Mesodermal cell (in vitro differentiated cells): ENCODE results near the gene OR7C1.
"Not testable (repeated sequence)": the region's sequence is repeated elsewhere in the genome, so short reads cannot be mapped to it uniquely, and the experiment has no call there.

Experiments used
- H3K27ac ChIP-seq: 2 replicates; pipeline ENCODE4 v1.7.0; 2013; ENCODE audit warnings: mild to moderate bottlenecking, low read depth, low read length, moderate library complexity; ENCODE audit not compliant: severe bottlenecking
- H3K36me3 ChIP-seq: 2 replicates; pipeline ENCODE4 v1.7.1; 2013; ENCODE audit warnings: mild to moderate bottlenecking, low read length, moderate library complexity; ENCODE audit not compliant: control insufficient read depth, insufficient read depth
- H3K4me1 ChIP-seq: one replicate; pipeline ENCODE4 v1.7.1; 2013; ENCODE audit warnings: mild to moderate bottlenecking, low read length; ENCODE audit not compliant: insufficient read depth, control insufficient read depth, poor library complexity, severe bottlenecking
- H3K4me3 ChIP-seq: 2 replicates; pipeline ENCODE4 v1.7.0; 2013; ENCODE audit warnings: low read length, control low read depth, mild to moderate bottlenecking; ENCODE audit not compliant: insufficient read depth, poor library complexity, severe bottlenecking; ENCODE audit errors: extremely low read depth
- H3K9me3 ChIP-seq: 2 replicates; pipeline ENCODE4 v1.7.1; 2013; ENCODE audit warnings: mild to moderate bottlenecking, low read length, moderate library complexity; ENCODE audit not compliant: control insufficient read depth
- WGBS, 2 experiments: methylation state at CpG; one replicate each; pipeline ENCODE4 v1.1.5; 2013; ENCODE audit warnings: missing lambda C conversion rate in 2 of 2; ENCODE audit not compliant: insufficient coverage in 2 of 2; 5-methylcytosine and 5-hydroxymethylcytosine counted together

Gene OR7C1

GRCh38 chr19:14785102-14785793, 49.7 kb downstream of the OR7C1 start:
- peaks cover 15% of the 10 kb centered on the region for H3K9me3 ChIP-seq
- not testable (repeated sequence) for H3K4me3 ChIP-seq, H3K27ac ChIP-seq, H3K4me1 ChIP-seq, H3K36me3 ChIP-seq
- WGBS, 2 experiments, result 79 to 81% methylated on average over 3 to 5 of the region's 11 CpGs

- peaks cover 15% of the 10 kb centered on the region for H3K9me3 ChIP-seq
- H3K4me1 ChIP-seq, H3K4me3 ChIP-seq, H3K36me3 ChIP-seq, H3K27ac ChIP-seq: not testable (repeated sequence)
- 76 to 78% methylated on average over 2 to 6 of the region's 10 CpGs for WGBS, 2 experiments
Observed at GRCh38 chr19:14784730-14785101, 50.3 kb downstream of the OR7C1 start.

- 64% methylated on average over 3 of the region's 8 CpGs; no CpG with 5 or more reads in 1 of the 2 experiments for WGBS, 2 experiments
Observed at GRCh38 chr19:14783410-14783998, 51.5 kb downstream of the OR7C1 start.

GRCh38 chr19:14782626-14783409, 52.2 kb downstream of the OR7C1 start:
- Histone ChIP-seq H3K27ac (no peak overlapping the region), H3K4me1 (no peaks in the 10 kb centered on the region), H3K9me3 (peaks cover 15% of the 10 kb centered on the region), H3K36me3 (no peaks in the 10 kb centered on the region), H3K4me3 (no peak overlapping the region)
- WGBS, 2 experiments, result 80 to 86% methylated on average over 13 to 15 of the region's 16 CpGs

More at GRCh38 chr19:14783410-14783998, 51.5 kb downstream of the OR7C1 start:
- H3K36me3 ChIP-seq, H3K4me3 ChIP-seq, H3K4me1 ChIP-seq, H3K27ac ChIP-seq: not testable (repeated sequence)
- peaks cover 15% of the 10 kb centered on the region for H3K9me3 ChIP-seq

- H3K27ac ChIP-seq, H3K4me3 ChIP-seq, H3K36me3 ChIP-seq, H3K4me1 ChIP-seq: not testable (repeated sequence)
- H3K9me3 ChIP-seq, result peaks cover 15% of the 10 kb centered on the region
- WGBS, 2 experiments, result 82 to 84% methylated on average over 9 to 12 of the region's 17 CpGs
Observed at GRCh38 chr19:14781713-14782536, 53.1 kb downstream of the OR7C1 start.

GRCh38 chr19:14780622-14781225, 54.3 kb downstream of the OR7C1 start:
- not testable (repeated sequence) for H3K4me3 ChIP-seq, H3K4me1 ChIP-seq, H3K9me3 ChIP-seq, H3K36me3 ChIP-seq, H3K27ac ChIP-seq
- 63 to 78% methylated on average over 2 to 3 of the region's 14 CpGs for WGBS, 2 experiments

- Histone ChIP-seq H3K4me3 (no peak overlapping the region), H3K4me1 (no peaks in the 10 kb centered on the region), H3K27ac (no peak overlapping the region), H3K9me3 (peaks cover 6% of the 10 kb centered on the region), H3K36me3 (no peaks in the 10 kb centered on the region)
- 45 to 50% methylated on average over 3 to 4 of the region's 5 CpGs for WGBS, 2 experiments
Observed at GRCh38 chr19:14779151-14779550, 55.8 kb downstream of the OR7C1 start.

GRCh38 chr19:14778110-14778845, 56.7 kb downstream of the OR7C1 start, which contains the start of gene ADGRE2:
ADGRE2 (minus strand) TSS chr19:14778560; CDS start chr19:14776756, 1,804 bp downstream.
- H3K9me3 ChIP-seq, H3K36me3 ChIP-seq, H3K27ac ChIP-seq, H3K4me1 ChIP-seq, H3K4me3 ChIP-seq: not testable (repeated sequence)
- 63 to 82% methylated on average over 3 to 5 of the region's 12 CpGs for WGBS, 2 experiments

GRCh38 chr19:14777645-14778044, 57.3 kb downstream of the OR7C1 start:
- not testable (repeated sequence) for H3K4me1 ChIP-seq, H3K36me3 ChIP-seq, H3K9me3 ChIP-seq, H3K4me3 ChIP-seq, H3K27ac ChIP-seq
- WGBS, 2 experiments, result no CpG with 5 or more reads among the region's 4 CpGs
